IPS-NIHi7 (cell line): Measurements from ENCODE around the gene SLC35B2.

Experiments
- DNase-seq: peaks from one replicate; pipeline ENCODE4 v3.0.0; 2012; ENCODE audit warnings: mixed read lengths; ENCODE audit errors: extremely low spot score

SLC35B2 gene

DNA sequence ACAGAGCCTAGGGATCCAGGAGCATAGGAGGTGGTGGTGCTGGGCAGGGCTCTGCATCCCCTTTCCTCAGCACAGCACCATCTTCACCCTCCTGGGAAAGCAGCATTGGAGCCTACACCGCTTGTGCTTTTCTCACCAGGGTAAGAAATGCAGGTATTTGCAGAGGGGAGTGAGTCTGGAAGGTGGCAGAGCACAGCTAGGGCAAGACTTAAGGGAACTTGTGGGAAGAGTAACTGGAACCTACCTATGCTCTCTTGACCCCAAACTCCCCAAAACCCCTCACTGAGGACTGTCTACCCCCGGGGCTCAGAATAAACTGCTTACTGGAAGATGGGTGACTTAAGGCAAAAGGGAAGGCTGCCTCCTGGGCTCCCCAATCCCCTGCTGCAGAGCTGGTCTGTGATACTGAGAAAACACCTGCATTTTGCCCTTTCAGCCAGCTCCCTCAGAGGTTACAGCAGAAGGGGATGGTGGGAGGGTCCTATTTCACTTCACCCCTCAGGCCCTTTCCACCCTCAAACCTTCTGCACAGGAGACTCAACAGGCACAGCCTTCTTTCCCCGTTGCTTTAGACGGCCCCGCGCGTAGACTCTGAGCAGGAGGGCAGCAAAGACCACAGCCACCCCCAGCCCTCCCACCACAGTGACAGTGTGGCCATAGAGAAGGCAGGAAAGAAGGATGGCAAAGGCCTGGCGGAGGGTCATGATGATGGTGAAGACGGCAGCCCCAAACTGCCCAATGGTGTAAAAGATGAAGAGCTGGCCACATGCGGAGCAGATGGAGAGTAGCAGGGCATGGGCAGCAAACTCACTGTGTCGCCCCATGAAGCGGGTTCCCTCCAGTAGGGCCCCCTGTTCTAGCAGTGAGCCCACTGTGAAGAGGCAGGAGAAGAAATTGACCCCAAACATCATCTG is 2.9 kb downstream of the SLC35B2 start:
- no peak for DNase-seq

DNA sequence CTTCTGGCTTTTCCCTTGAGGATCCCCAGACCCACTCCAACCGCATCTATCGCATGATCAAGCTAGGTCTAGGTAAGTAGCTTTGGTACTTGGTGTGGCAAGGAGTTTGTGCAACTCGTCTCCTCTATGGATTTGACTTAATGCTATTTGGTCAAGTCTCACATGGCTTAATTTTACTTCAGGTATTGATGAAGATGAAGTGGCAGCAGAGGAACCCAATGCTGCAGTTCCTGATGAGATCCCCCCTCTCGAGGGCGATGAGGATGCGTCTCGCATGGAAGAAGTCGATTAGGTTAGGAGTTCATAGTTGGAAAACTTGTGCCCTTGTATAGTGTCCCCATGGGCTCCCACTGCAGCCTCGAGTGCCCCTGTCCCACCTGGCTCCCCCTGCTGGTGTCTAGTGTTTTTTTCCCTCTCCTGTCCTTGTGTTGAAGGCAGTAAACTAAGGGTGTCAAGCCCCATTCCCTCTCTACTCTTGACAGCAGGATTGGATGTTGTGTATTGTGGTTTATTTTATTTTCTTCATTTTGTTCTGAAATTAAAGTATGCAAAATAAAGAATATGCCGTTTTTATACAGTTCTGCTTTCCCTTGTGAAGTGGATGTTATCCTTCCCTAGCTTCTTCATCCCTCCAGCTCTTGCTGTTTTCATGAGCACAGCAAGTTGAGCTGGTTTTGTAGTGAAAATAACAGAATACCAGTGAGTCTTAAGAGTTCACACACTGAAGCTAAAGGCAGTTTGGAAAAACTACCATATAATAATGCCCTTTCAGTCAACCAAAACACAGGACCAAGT is 3.8 kb downstream of the SLC35B2 start:
- DNase-seq = no peak

GRCh38 chr6:44251576-44252524 is 5.5 kb downstream of the SLC35B2 start:
- DNase-seq = no peak

DNA sequence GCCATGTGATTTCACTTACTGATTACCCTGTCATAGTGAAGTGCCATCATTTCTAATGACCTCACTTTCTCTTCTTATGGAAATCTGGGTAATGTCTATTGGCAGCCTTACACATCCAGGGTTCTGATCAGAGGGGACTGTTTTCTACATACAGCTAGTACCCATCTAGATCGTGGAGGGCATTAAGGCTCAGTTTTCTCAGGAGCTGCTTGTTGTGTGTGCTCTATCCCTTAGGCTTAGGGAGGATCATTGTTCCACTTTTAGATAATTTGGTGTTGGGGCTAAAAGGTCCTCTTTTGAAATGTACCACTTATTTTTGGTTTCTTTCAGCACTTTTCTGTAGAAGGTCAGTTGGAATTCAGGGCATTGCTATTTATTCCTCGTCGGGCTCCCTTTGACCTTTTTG is 6.6 kb downstream of the SLC35B2 start:
- no peak for DNase-seq

GRCh38 chr6:44250067-44250717 is 7.1 kb downstream of the SLC35B2 start:
- DNase-seq = no peak

GRCh38 chr6:44249082-44249748 is 8.1 kb downstream of the SLC35B2 start:
- no peak for DNase-seq

DNA sequence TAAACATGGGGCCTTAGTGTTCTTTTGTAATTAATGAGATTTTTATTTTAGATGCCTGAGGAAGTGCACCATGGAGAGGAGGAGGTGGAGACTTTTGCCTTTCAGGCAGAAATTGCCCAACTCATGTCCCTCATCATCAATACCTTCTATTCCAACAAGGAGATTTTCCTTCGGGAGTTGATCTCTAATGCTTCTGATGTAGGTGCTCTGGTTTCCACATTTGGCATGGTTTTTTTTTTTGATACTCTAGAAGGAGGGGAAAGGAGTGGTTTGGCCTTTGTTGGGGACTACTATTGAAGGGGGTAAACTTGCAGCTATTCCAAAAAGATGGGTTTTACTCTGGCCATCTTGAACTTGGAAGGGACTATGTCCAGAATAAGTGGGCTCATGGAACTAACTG is 8.7 kb downstream of the SLC35B2 start:
- no peak for DNase-seq

GRCh38 chr6:44247338-44248302 is 9.7 kb downstream of the SLC35B2 start:
- no peak for DNase-seq

GRCh38 chr6:44246663-44247337 is 10.5 kb downstream of the SLC35B2 start, which contains the start of gene HSP90AB1:
Gene HSP90AB1, plus strand, starts transcription at chr6:44247101. Its CDS starts 1,529 bp downstream, at chr6:44248630.
- peak; percentile 86 for DNase-seq

GRCh38 chr6:44245912-44246662 is 11.2 kb downstream of the SLC35B2 start:
- peak; percentile 90 for DNase-seq

- DNase-seq = no peak
Observed at GRCh38 chr6:44245391-44245911, 11.9 kb downstream of the SLC35B2 start.

- no peak for DNase-seq
Observed at GRCh38 chr6:44243345-44243744, 14.0 kb downstream of the SLC35B2 start.

GRCh38 chr6:44238687-44239350 is 18.5 kb downstream of the SLC35B2 start:
- DNase-seq = no peak

GRCh38 chr6:44237813-44238433 is 19.4 kb downstream of the SLC35B2 start:
- DNase-seq = peak; percentile 80

DNA sequence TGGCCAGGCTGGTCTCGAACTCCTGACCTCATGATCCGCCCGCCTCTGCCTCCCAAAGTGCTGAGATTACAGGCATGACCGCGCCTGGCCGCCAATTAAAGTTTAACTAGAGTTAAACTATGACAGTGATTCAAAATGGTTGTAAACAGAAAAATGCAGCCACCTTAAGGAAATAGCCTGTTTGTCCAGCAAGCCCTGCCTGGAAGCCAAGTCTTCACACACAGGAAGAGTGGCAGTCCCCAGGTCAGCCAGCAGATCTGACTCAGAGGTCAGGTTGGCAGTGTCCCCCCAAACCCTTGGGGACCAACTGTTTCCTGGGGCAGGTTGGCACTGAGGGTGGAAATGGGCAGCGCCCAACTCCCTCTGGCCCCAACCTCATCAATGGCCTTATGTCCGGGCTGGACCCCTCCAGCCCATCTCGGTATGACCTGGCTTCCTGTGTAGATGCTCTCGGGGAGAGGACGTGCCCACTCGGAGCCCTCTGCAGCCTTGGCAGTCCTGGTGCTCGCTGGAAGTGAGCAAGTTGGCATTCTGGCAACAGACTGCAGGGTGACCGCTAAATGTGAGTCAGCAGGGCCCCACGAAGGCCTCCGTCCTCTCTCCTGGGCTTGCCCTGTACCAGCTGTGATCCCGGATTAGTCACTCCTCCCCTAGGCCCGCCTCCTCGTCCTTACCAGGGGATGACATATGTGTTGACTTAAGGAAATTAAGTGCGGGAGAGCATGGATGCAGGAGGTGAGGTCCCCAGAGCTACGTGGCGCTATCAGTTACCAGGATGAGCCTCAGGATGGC is 20.1 kb downstream of the SLC35B2 start:
- peak; percentile 74 for DNase-seq
